ENCODE results near the gene MAPK14. TPM values are rescaled to one million over a fixed set of nuclear protein-coding genes. Genes with fewer than 3 reads are reported as not detected.
A peak's percentile ranks its signal among the peaks of the same experiment; 100 is the strongest.

MAPK14 gene
- total and polyA plus RNA-seq, 9 of the 15 experiments (the other 6 are each of a cell fraction or from before 2014, with no cell fraction given), result 8.8 to 62.7 (median 35.5) TPM

- TF ChIP-seq MEF2A (IDR thresholded peaks at IDR 0.05; ENCODE audit: control insufficient read depth, low read depth, low read length) (no peak), HOMEZ (CRISPR knock-in tag; IDR thresholded peaks at IDR 0.05) (no peak), SLC30A9 (CRISPR knock-in tag; IDR thresholded peaks at IDR 0.05) (no peak), PML (IDR thresholded peaks at IDR 0.05; ENCODE audit: low read length) (no peak; the same call in 1 of the 2 replicates), SRF (CRISPR knock-in tag; IDR thresholded peaks at IDR 0.05) (0 out of 4 replicates have a peak, but pooled peaks of 1 of the 2 experiments have one; percentile 52), MEIS2 (IDR thresholded peaks at IDR 0.05; ENCODE audit: partially characterized antibody) (peak; percentile 30), KLF16 (IDR thresholded peaks at IDR 0.05) (peak; percentile 64), STAT5B (CRISPR knock-in tag; IDR thresholded peaks at IDR 0.05) (no peak), MCM2 (IDR thresholded peaks at IDR 0.05; ENCODE audit: low read depth) (no peak), ZBTB33 (CRISPR knock-in tag; IDR thresholded peaks at IDR 0.05) (no peak), RERE (CRISPR knock-in tag; IDR thresholded peaks at IDR 0.05; ENCODE audit: borderline replicate concordance) (no peak), EWSR1 (IDR thresholded peaks at IDR 0.05; ENCODE audit: borderline replicate concordance, low read depth, partially characterized antibody) (no peak), ATF3 (IDR thresholded peaks at IDR 0.05) (no peak), ATF3 (CRISPR knock-in tag; conservative IDR thresholded peaks at IDR 0.05) (no peak), XRCC4 (IDR thresholded peaks at IDR 0.05; ENCODE audit: extremely low read depth, insufficient read depth, insufficient read length) (no peak), RFX5 (IDR thresholded peaks at IDR 0.05; ENCODE audit: low read depth, low read length) (no peak), SP1 (CRISPR knock-in tag; IDR thresholded peaks at IDR 0.05) (no peak)
Measured at GRCh38 chr6:36098920-36099647, 71.5 kb downstream of the MAPK14 start (continued).
